Tibial artery (tissue), 4 donors: ENCODE measurements around the gene TTLL8.

Source experiments
- DNase-seq, 2 donors: peaks; one replicate each; pipeline ENCODE4 v3.0.0-alpha.2; 2019
- H3K27ac ChIP-seq, 2 donors: fragments of 200-600 bp; sonication (generic) in 1 of 2; 1 replicate in 1 of 2; 2 replicates in 1 of 2; pipeline ENCODE4 v1.5.1; 2018 to 2019; ENCODE audit warnings: mild to moderate bottlenecking in 1 of 2
- H3K27me3 ChIP-seq, 2 donors: fragments of 200-600 bp; sonication (generic) in 1 of 2; one replicate each; pipeline versions ENCODE4 v1.5.1 to v1.6.0; 2016 to 2019
- H3K36me3 ChIP-seq, 3 donors: fragments of 200-600 bp; sonication (generic) in 2 of 3; one replicate each; pipeline ENCODE4 v1.5.1; 2016 to 2019; ENCODE audit warnings: mild to moderate bottlenecking in 2 of 3
- H3K4me1 ChIP-seq, 4 donors: fragments of 200-600 bp; sonication (generic) in 2 of 4; 1 replicate in 3 of 4; 2 replicates in 1 of 4; pipeline ENCODE4 v1.5.1; 2016 to 2019
- H3K4me3 ChIP-seq, 2 donors: fragments of 200-600 bp; sonication (generic) in 1 of 2; 1 replicate in 1 of 2; 2 replicates in 1 of 2; pipeline ENCODE4 v1.5.1; 2018 to 2019; ENCODE audit warnings: mild to moderate bottlenecking in 2 of 2
- H3K9me3 ChIP-seq, 3 donors: fragments of 200-600 bp; sonication (generic) in 1 of 3; one replicate each; pipeline ENCODE4 v1.5.1; 2016 to 2019
- CTCF ChIP-seq, 2 experiments: fragments of 200-600 bp in 1 of 2; fragments of 450-650 bp in 1 of 2; IDR thresholded peaks; one replicate each; pipeline ENCODE4 v1.5.1; 2017 to 2019; ENCODE audit warnings: antibody characterized with exemption in 2 of 2, mild to moderate bottlenecking in 1 of 2, moderate library complexity in 1 of 2
- intact Hi-C: fragments of 100-400 bp; cut with DNase I; formaldehyde crosslinking; loops from one replicate; pipeline ENCODE4 v1.15.0; 2023; ENCODE audit warnings: low total_unique reads

The TTLL8 gene

GRCh38 chr22:50085211-50085972 lies 27.3 kb upstream of the TTLL8 start, which contains the start of gene MLC1:
Gene MLC1, minus strand, starts transcription at chr22:50085426. Its CDS starts 524 bp downstream, at chr22:50084902.
- no peak for DNase-seq
- H3K4me1 ChIP-seq: peaks cover 0 to 3% (median 0%) of the 10 kb centered on the region in 4 donors
- H3K27me3 ChIP-seq: peaks cover 0 to 63% of the 10 kb centered on the region in 2 donors
- no peak for TF ChIP-seq CTCF (IDR thresholded peaks at IDR 0.05)
- H3K27ac ChIP-seq: no peak within 1 kb of the TSS
- H3K4me3 ChIP-seq: no peak within 1 kb of the TSS
- intact Hi-C loops: no loop called here
- peaks cover 0 to 9% (median 0%) of the 10 kb centered on the region in 3 donors for H3K9me3 ChIP-seq
- H3K36me3 ChIP-seq: no peaks in the 10 kb centered on the region

DNA sequence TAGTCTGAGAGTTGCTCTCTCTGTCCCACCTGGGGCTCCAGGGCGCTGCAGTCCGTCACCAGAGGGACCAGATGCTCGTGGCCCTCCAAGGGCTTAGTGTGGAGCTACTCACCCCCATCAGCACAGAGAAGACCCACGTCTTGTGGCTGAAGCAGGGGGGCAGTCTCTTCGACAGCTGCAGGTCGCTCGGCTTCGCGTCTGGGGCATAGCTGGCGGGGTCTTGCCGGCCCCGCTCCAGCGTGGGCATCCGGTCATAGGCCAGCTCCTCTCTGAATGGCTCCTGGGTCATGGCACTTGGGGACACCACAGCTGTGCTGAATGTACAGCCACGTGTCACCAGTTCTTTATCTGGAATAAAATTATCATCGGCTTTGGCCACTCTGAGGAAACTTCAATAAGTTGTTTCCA lies 26.5 kb upstream of the TTLL8 start:
- no peak for DNase-seq
- no peak for TF ChIP-seq CTCF (IDR thresholded peaks at IDR 0.05)
- peaks cover 0 to 63% of the 10 kb centered on the region in 2 donors for H3K27me3 ChIP-seq
- H3K4me3 ChIP-seq: no peak overlapping the region
- peaks cover 0 to under 1% (median 0%) of the 10 kb centered on the region in 4 donors for H3K4me1 ChIP-seq
- intact Hi-C loops: no loop called here
- H3K9me3 ChIP-seq: peaks cover 0 to under 1% (median 0%) of the 10 kb centered on the region in 3 donors
- H3K36me3 ChIP-seq: no peaks in the 10 kb centered on the region
- H3K27ac ChIP-seq: no peak overlapping the region

DNA sequence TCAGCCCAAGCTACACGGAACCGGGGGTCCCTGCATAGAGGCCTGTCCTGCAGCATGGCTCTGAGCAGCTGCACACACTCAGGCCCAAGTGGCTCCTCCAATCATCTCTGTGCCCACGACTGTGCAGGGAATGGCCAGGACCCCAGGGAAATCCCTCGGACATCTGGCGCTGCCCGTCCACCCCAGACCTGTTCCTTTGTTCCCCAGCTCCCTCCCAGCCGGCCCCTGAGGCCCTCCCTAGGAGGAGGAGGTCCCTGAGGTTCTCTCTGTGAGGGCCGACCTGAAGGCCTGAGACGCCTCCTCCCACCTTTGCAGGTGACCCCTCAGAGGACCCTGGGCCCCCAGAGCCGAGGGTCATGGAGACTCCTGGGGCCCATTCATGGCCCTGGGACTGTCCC lies 26.0 kb upstream of the TTLL8 start:
- no peak for TF ChIP-seq CTCF (IDR thresholded peaks at IDR 0.05)
- H3K27me3 ChIP-seq: peaks cover 0 to 59% of the 10 kb centered on the region in 2 donors
- no peak for DNase-seq
- no peak overlapping the region for H3K4me3 ChIP-seq
- no peaks in the 10 kb centered on the region for H3K36me3 ChIP-seq
- no peaks in the 10 kb centered on the region for H3K9me3 ChIP-seq
- intact Hi-C loops: no loop called here
- no peaks in the 10 kb centered on the region for H3K4me1 ChIP-seq
- H3K27ac ChIP-seq: no peak overlapping the region

GRCh38 chr22:50083462-50084079 lies 25.5 kb upstream of the TTLL8 start:
- Histone ChIP-seq H3K9me3 (no peaks in the 10 kb centered on the region), H3K27ac (no peak overlapping the region), H3K4me1 (no peaks in the 10 kb centered on the region), H3K36me3 (no peaks in the 10 kb centered on the region), H3K4me3 (no peak overlapping the region), H3K27me3 (peaks cover 0 to 58% of the 10 kb centered on the region in 2 donors)
- TF ChIP-seq CTCF (IDR thresholded peaks at IDR 0.05): no peak
- DNase-seq: no peak
- intact Hi-C loops: no loop called here

DNA sequence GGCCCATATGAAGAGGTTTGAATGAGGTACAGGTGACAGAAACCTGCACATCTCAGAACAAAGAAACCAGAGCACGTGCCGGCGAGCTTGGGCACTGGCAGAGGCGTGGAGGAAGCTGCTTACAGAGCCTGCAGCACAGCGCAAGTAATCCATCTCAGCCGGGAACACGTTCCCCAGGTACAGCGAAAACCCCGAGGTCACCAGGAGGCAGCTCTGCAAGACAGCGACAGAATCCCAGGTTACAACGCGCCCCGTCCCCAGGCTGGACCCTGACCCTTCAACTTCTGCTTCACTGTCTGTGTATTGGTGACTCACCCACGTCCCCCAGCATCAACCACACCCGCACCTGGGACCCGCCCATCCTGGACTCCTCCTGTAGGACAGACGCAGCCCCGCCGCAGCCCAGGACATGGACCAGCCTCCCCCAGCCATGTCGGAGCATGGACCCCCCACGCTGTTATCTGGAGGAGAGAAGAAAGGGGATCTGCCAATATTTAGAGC lies 24.9 kb upstream of the TTLL8 start:
- intact Hi-C loops: no loop called here
- Histone ChIP-seq H3K4me1 (no peaks in the 10 kb centered on the region), H3K9me3 (no peaks in the 10 kb centered on the region), H3K27ac (no peak overlapping the region), H3K36me3 (no peaks in the 10 kb centered on the region), H3K4me3 (no peak overlapping the region), H3K27me3 (peaks cover 0 to 52% of the 10 kb centered on the region in 2 donors)
- no peak for TF ChIP-seq CTCF (IDR thresholded peaks at IDR 0.05)
- DNase-seq: no peak
